Measurements from ENCODE around the gene ACBD6. TPM values are rescaled to one million over a fixed set of nuclear protein-coding genes. Genes with fewer than 3 reads are reported as not detected.

ACBD6 gene
- total and polyA plus RNA-seq, 2 of the 4 experiments (the other 2 are of a cell fraction), result 52.5 to 59.1 TPM

DNA sequence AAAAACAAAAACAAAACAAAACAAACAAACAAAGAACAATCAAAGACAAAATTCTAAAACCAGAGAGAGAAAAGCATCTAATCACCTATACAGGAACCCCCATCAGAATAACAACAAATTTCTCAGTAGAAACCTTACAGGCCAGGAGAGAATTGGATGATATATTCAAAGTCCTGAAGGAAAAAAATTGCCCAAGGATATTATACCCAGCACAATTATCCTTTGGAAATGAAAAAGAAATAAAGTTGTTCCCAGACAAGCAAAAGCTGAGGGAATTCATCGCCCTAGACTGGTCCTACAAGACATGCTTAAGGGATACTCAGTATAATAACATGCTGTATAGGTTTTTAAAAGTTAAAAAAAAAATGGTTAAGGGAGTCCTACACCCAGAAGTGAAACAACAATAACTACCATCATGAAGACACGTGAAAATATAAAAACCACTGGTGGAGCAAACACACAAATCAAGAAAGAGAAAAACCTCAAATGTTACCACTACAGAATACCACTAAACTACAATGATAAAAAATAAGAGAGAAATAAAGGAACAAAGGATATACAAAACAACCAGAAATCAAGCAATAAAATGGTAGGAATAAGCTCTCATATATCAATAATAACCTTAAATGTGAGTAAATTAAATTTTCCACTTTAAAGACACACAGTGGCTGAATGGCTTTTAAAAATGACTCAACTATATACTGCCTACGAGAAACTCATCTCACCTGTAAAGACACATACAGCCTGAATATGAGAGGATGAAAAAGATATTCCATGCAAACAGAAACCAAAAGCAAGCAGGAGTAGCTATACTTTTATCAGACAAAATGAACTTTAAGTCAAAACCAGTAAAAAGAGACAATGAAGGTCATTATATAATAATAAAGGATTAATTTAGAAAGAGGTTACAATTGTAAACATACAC is 121.9 kb downstream of the ACBD6 start:
- Histone ChIP-seq H3K9me1 (ENCODE audit: insufficient read depth, low read length) (no peaks in the 10 kb centered on the region), H3K14ac (replicated peaks; ENCODE audit: low read depth, low read length) (no peak overlapping the region), H2BK120ac (ENCODE audit: low read depth, low read length) (no peak overlapping the region), H2AK9ac (replicated peaks; ENCODE audit: low read depth, low read length, poor library complexity) (no peak overlapping the region), H3K23ac (ENCODE audit: low read depth, low read length) (no peak overlapping the region), H3K9me3 (ENCODE audit: control insufficient read depth, insufficient read depth, low read length) (peaks cover 18% of the 10 kb centered on the region), H2AK5ac (ENCODE audit: low read depth, low read length) (no peak overlapping the region), H3K27me3 (ENCODE audit: control insufficient read depth, insufficient read depth, low read length) (no peaks in the 10 kb centered on the region), H3K27ac (ENCODE audit: insufficient read depth, low read length) (no peak overlapping the region), H2BK20ac (ENCODE audit: low read depth, low read length) (no peak overlapping the region), H3K56ac (ENCODE audit: extremely low read depth, insufficient read depth, low read length) (no peak overlapping the region), H3K79me1 (ENCODE audit: low read depth in 1 of 2, low read length in 2 of 2) (peaks cover 7 to 22% of the 10 kb centered on the region in 2 experiments; a peak in 3 of 4 replicates), H4K91ac (ENCODE audit: insufficient read depth, low read depth, low read length) (no peak overlapping the region), H2AFZ (replicated peaks; ENCODE audit: low read length, poor library complexity) (no peak overlapping the region), H3K4me3 (ENCODE audit: insufficient read depth, low read depth, low read length) (no peak overlapping the region), H3K9ac (ENCODE audit: low read depth, low read length) (no peak overlapping the region), H3K4ac (ENCODE audit: low read depth, low read length) (no peak overlapping the region), H3K18ac (ENCODE audit: low read depth, low read length) (no peak overlapping the region), H2BK5ac (ENCODE audit: low read depth, low read length, poor library complexity, severe bottlenecking) (no peak overlapping the region), H4K8ac (ENCODE audit: low read depth in 2 of 2, low read length in 2 of 2) (no peak overlapping the region), H4K20me1 (ENCODE audit: insufficient read depth, low read length) (peaks cover 9% of the 10 kb centered on the region; the same call in 1 of the 2 replicates), H2BK15ac (ENCODE audit: low read depth, low read length) (no peak overlapping the region), H3K4me1 (ENCODE audit: control insufficient read depth, insufficient read depth, low read length) (no peaks in the 10 kb centered on the region), H3K4me2 (ENCODE audit: low read depth, low read length) (no peak overlapping the region), H4K5ac (ENCODE audit: low read depth, low read length) (no peak overlapping the region), H3K36me3 (ENCODE audit: control insufficient read depth, insufficient read depth, low read length) (peaks cover 3% of the 10 kb centered on the region; the same call in 1 of the 2 replicates)
- no peak for DNase-seq
- CTCF ChIA-PET, result no interaction called here
- POLR2A ChIA-PET (ENCODE audit: unreplicated experiment), result no interaction called here
- no peak for TF ChIP-seq MAFK (IDR thresholded peaks at IDR 0.05; ENCODE audit: low read depth, low read length)
- no peak for TF ChIP-seq CEBPB (IDR thresholded peaks at IDR 0.05; ENCODE audit: low read depth, low read length)
- TF ChIP-seq MXI1 (IDR thresholded peaks at IDR 0.05; ENCODE audit: borderline replicate concordance, low read depth, low read length), result no peak
- TF ChIP-seq, protein P1, sequence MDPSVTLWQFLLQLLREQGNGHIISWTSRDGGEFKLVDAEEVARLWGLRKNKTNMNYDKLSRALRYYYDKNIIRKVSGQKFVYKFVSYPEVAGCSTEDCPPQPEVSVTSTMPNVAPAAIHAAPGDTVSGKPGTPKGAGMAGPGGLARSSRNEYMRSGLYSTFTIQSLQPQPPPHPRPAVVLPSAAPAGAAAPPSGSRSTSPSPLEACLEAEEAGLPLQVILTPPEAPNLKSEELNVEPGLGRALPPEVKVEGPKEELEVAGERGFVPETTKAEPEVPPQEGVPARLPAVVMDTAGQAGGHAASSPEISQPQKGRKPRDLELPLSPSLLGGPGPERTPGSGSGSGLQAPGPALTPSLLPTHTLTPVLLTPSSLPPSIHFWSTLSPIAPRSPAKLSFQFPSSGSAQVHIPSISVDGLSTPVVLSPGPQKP (IDR thresholded peaks at IDR 0.05; ENCODE audit: borderline replicate concordance, low read depth, low read length), result no peak
- no peak for TF ChIP-seq RAD21 (IDR thresholded peaks at IDR 0.05; ENCODE audit: low read length)
- no peak for TF ChIP-seq NFE2L2 (IDR thresholded peaks at IDR 0.05; ENCODE audit: low read depth, low read length)
- TF ChIP-seq CHD1 (IDR thresholded peaks at IDR 0.05; ENCODE audit: low read depth, low read length), result no peak
- TF ChIP-seq SMC3 (IDR thresholded peaks at IDR 0.05; ENCODE audit: low read depth, low read length), result no peak
- no peak for TF ChIP-seq RFX5 (IDR thresholded peaks at IDR 0.05; ENCODE audit: low read depth, low read length)
- no peak for TF ChIP-seq MAZ (IDR thresholded peaks at IDR 0.05; ENCODE audit: borderline replicate concordance, low read depth, low read length)
- TF ChIP-seq POLR2A (IDR thresholded peaks at IDR 0.05; ENCODE audit: low read depth, low read length), result no peak
- TF ChIP-seq BHLHE40 (IDR thresholded peaks at IDR 0.05; ENCODE audit: low read depth, low read length), result no peak
- no CpG with 5 or more reads among the region's 3 CpGs for WGBS, 2 experiments (ENCODE audit: extremely low coverage in 2 of 2, insufficient read length in 1 of 2)
- dilution Hi-C loops (cut with HindIII; ENCODE audit: low sequenced_read_pairs, unreplicated experiment) (no loop called here), in situ Hi-C loops (cut with MboI; ENCODE audit: low sequenced_read_pairs) (no loop called here), intact Hi-C loops (cut with micrococcal nuclease) (no loop called here)
- no peak for ATAC-seq (ENCODE audit: low read depth)
- BruUV-seq (replicated peaks), result no TSS peak
